Parathyroid adenoma (tissue), 2 donors: ENCODE data around the gene AGBL1.

ENCODE experiments used
- H2AFZ ChIP-seq: fragments of 300-600 bp; sonication (generic); one replicate; pipeline ENCODE4 v1.7.0; 2017; ENCODE audit warnings: antibody characterized with exemption, mild to moderate bottlenecking
- H3K27ac ChIP-seq: fragments of 300-600 bp; sonication (generic); one replicate; pipeline ENCODE4 v1.7.0; 2017
- H3K27me3 ChIP-seq: fragments of 300-600 bp; sonication (generic); one replicate; pipeline ENCODE4 v1.7.0; 2017; ENCODE audit warnings: low read length; ENCODE audit not compliant: control insufficient read depth, insufficient read depth
- H3K36me3 ChIP-seq: fragments of 300-600 bp; sonication (generic); one replicate; pipeline ENCODE4 v1.7.0; 2017; ENCODE audit warnings: low read length; ENCODE audit not compliant: control insufficient read depth, insufficient read depth
- H3K4me1 ChIP-seq: fragments of 300-600 bp; sonication (generic); one replicate; pipeline ENCODE4 v1.7.0; 2017; ENCODE audit warnings: control low read depth
- H3K4me2 ChIP-seq: fragments of 300-600 bp; sonication (generic); one replicate; pipeline ENCODE4 v1.7.0; 2017; ENCODE audit warnings: low read length
- H3K4me3 ChIP-seq: fragments of 300-600 bp; sonication (generic); one replicate; pipeline ENCODE4 v1.7.0; 2017; ENCODE audit warnings: low read depth, low read length
- H3K79me2 ChIP-seq: fragments of 300-600 bp; sonication (generic); one replicate; pipeline ENCODE4 v1.7.0; 2017; ENCODE audit warnings: control low read depth
- H3K9ac ChIP-seq: fragments of 300-600 bp; sonication (generic); one replicate; pipeline ENCODE4 v1.7.0; 2017; ENCODE audit warnings: mild to moderate bottlenecking
- H3K9me3 ChIP-seq: fragments of 300-600 bp; sonication (generic); one replicate; pipeline ENCODE4 v1.7.0; 2017; ENCODE audit warnings: low read length; ENCODE audit not compliant: control insufficient read depth
- CTCF ChIP-seq: fragments of 300-600 bp; sonication (generic); IDR thresholded peaks from one replicate; pipeline ENCODE4 v1.7.0; 2017; ENCODE audit warnings: antibody characterized with exemption, mild to moderate bottlenecking
- donor health status: primary hyperparathyroidism.

Gene AGBL1

GRCh38 chr15:86620641-86621349 is 541.1 kb downstream of the AGBL1 start:
- Histone ChIP-seq H3K4me3 (no peak overlapping the region), H3K4me2 (no peak overlapping the region)

GRCh38 chr15:86623236-86623635 is 543.6 kb downstream of the AGBL1 start:
- Histone ChIP-seq H3K79me2 (no peaks in the 10 kb centered on the region), H3K36me3 (no peaks in the 10 kb centered on the region), H3K4me2 (no peak overlapping the region), H3K27me3 (no peaks in the 10 kb centered on the region), H3K27ac (no peak overlapping the region), H3K9ac (no peak overlapping the region), H3K4me1 (no peaks in the 10 kb centered on the region), H3K9me3 (no peaks in the 10 kb centered on the region), H3K4me3 (no peak overlapping the region), H2AFZ (no peak overlapping the region)
- TF ChIP-seq CTCF: no peak

More at GRCh38 chr15:86620641-86621349, 541.1 kb downstream of the AGBL1 start:
- Histone ChIP-seq H3K27ac (no peak overlapping the region), H3K36me3 (no peaks in the 10 kb centered on the region), H2AFZ (no peak overlapping the region), H3K9ac (no peak overlapping the region), H3K4me1 (no peaks in the 10 kb centered on the region), H3K27me3 (no peaks in the 10 kb centered on the region), H3K9me3 (no peaks in the 10 kb centered on the region), H3K79me2 (no peaks in the 10 kb centered on the region)
- TF ChIP-seq CTCF: no peak

- H3K27me3 ChIP-seq: no peaks in the 10 kb centered on the region
- H3K9me3 ChIP-seq: no peaks in the 10 kb centered on the region
- H3K9ac ChIP-seq: no peak overlapping the region
- H3K79me2 ChIP-seq: no peaks in the 10 kb centered on the region
- no peak overlapping the region for H3K27ac ChIP-seq
- no peak for TF ChIP-seq CTCF
- H2AFZ ChIP-seq: no peak overlapping the region
- H3K36me3 ChIP-seq: no peaks in the 10 kb centered on the region
- no peak overlapping the region for H3K4me3 ChIP-seq
- H3K4me2 ChIP-seq: no peak overlapping the region
- H3K4me1 ChIP-seq: no peaks in the 10 kb centered on the region
Measured at GRCh38 chr15:86624261-86625036, 544.8 kb downstream of the AGBL1 start.

GRCh38 chr15:86629409-86630356 is 550.0 kb downstream of the AGBL1 start:
- Histone ChIP-seq H2AFZ (no peak overlapping the region), H3K36me3 (no peaks in the 10 kb centered on the region), H3K4me2 (no peak overlapping the region), H3K4me3 (no peak overlapping the region), H3K79me2 (no peaks in the 10 kb centered on the region), H3K4me1 (no peaks in the 10 kb centered on the region), H3K9me3 (no peaks in the 10 kb centered on the region), H3K27me3 (no peaks in the 10 kb centered on the region), H3K27ac (no peak overlapping the region), H3K9ac (no peak overlapping the region)
- no peak for TF ChIP-seq CTCF
